GM10248 (cell line): ENCODE data around the gene ANKMY1.

Experiments used
- CTCF ChIA-PET: fragments of 300-600 bp; sonication (Branson Sonifier 250); formaldehyde crosslinking; extraction: SDS; loops from one replicate; lab custom pipeline; 2021; ENCODE audit warnings: antibody characterized with exemption; lab: Yijun Ruan, JAX
- POLR2A ChIA-PET: fragments of 350-650 bp; sonication (Branson Sonifier 250); formaldehyde crosslinking; extraction: SDS; loops from one replicate; lab custom pipeline; 2020; ENCODE audit warnings: antibody characterized with exemption; lab: Yijun Ruan, JAX
- DNase-seq: peaks from one replicate; pipeline ENCODE4 v3.0.0; 2012; ENCODE audit errors: extremely low spot score
- CTCF ChIP-seq: IDR thresholded peaks from 2 replicates; pipeline ENCODE4 v1.5.1; 2012; ENCODE audit warnings: mild to moderate bottlenecking, low read depth; ENCODE audit errors: extremely low read depth, missing control alignments, control extremely low read depth

ANKMY1 gene

GRCh38 chr2:240437551-240437860 lies 120.3 kb downstream of the ANKMY1 start:
- POLR2A ChIA-PET, result no interaction called here
- CTCF ChIA-PET, result no interaction called here
- DNase-seq, result no peak
- TF ChIP-seq CTCF, result no peak

GRCh38 chr2:240436683-240437550 lies 120.9 kb downstream of the ANKMY1 start:
- no peak for DNase-seq
- ChIA-PET POLR2A (no interaction called here), CTCF (interaction anchor here (1.0 kb wide), 1 partner anchor 204 kb away, joined by 3 read pairs; no protein-coding TSS in a partner anchor)
- no peak for TF ChIP-seq CTCF

- ChIA-PET CTCF (interaction anchor here (1.0 kb wide), 1 partner anchor 204 kb away, joined by 3 read pairs; no protein-coding TSS in a partner anchor), POLR2A (no interaction called here)
- DNase-seq, result no peak
- no peak for TF ChIP-seq CTCF
Measured at GRCh38 chr2:240435948-240436682, 121.7 kb downstream of the ANKMY1 start.

- DNase-seq, result peak; percentile 80
- no peak for TF ChIP-seq CTCF
- CTCF ChIA-PET, result no interaction called here
- POLR2A ChIA-PET, result no interaction called here
Measured at GRCh38 chr2:240435457-240435947, 122.3 kb downstream of the ANKMY1 start, which contains the start of gene GPC1. TSS of gene GPC1 (plus strand) at chr2:240435663. CDS start at chr2:240435919, 256 bp downstream.

- CTCF ChIA-PET, result no interaction called here
- POLR2A ChIA-PET, result no interaction called here
- DNase-seq, result peak; percentile 86
- no peak for TF ChIP-seq CTCF
Measured at GRCh38 chr2:240434728-240435456, 122.9 kb downstream of the ANKMY1 start.
